GM19372 (cell line): ENCODE measurements around the gene CGGBP1.
"Not testable (repeated sequence)": the region's sequence is repeated elsewhere in the genome, so short reads cannot be mapped to it uniquely, and the experiment has no call there.

ENCODE experiments used
- ATAC-seq: cut with Tn5 transposase; IDR thresholded peaks from one replicate; pipeline ENCODE4 v1.9.1; 2021; ENCODE audit warnings: mild to moderate bottlenecking, low read depth, moderate library complexity; ENCODE audit not compliant: unreplicated experiment

Gene CGGBP1

GRCh38 chr3:88036221-88036620 is 22.6 kb downstream of the CGGBP1 start:
- no peak for ATAC-seq

- ATAC-seq, result no peak
These were observed 24.1 kb downstream of the CGGBP1 start for GRCh38 chr3:88034491-88035275.

DNA sequence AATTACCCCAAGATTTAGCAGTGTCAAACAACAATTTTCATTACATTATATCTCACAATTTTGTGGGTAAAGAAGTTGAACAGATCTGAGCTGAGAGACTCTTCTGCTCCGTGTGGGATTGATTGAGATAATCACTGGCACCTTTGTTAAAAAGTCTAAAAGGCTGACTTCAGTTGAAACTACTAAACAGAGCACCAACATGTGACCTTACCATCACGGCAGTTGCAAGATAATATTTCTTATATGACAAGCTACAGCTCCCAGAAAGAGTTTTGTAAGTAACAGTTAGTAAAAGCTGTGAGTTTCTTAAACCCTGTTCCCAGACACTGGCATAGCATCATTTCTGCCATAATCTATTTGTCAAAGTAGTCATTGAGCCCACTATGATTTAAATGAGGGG is 25.0 kb downstream of the CGGBP1 start:
- ATAC-seq, result no peak

DNA sequence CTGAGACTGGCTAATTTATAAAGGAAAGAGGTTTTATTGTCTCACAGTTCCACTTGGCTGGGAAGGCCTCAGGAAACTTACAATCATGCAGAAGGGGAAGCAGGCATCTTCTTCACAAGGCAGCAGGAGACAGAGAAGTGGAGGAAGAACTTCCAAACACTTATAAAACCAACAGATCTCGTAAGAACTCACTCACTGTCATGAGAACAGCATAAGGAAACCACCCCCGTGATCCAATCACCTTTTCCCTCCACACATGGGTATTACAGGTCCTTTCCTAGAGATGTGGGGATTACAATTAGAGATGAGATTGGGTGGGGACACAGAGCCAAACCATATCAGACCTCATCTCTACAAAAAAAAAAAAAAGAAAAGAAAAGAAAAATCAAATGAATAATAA is 25.7 kb downstream of the CGGBP1 start:
- no peak for ATAC-seq

DNA sequence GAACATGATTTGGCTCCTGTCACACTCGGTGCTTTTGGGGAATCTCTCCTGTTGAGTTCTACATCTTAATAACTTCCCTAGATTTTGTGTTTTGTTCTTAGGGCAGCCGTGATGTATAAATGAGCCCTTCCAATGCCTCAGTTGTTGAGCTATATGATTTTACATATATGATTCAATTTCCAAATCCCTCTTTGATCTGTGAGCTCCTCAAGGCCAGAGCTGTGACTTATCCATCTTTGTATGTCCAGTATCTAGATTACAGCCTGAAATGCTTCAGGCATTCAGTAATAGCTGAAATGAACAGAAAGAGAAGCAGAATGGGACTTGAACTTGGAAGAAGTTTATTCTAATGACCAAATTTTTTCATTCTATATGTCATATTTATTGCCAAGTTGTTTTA is 26.6 kb downstream of the CGGBP1 start:
- peak; percentile 19 for ATAC-seq

- peak; percentile 71 for ATAC-seq
These were observed 27.1 kb downstream of the CGGBP1 start for GRCh38 chr3:88031642-88032077.

GRCh38 chr3:88030210-88030609 is 28.6 kb downstream of the CGGBP1 start:
- ATAC-seq, result no peak

DNA sequence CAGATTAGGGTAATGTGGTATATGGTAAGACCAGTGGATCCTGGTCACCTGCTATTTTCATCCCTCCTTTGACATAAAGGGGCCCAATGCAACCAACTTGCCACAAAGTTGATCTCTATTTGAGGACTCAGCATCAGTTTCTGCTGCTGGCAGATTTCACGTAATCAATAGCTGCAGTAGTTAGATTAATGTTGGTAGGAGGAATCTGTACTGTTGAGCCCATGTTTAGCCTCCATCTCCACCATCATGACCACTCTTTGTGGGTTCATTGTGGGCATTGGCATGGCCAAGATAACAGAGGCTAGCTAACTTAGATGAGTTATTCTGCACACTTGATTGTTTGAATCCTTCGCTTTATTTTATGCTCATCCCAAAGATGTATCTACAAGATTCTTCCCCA is 29.9 kb downstream of the CGGBP1 start:
- no peak for ATAC-seq

- no peak for ATAC-seq
These were observed 33.7 kb downstream of the CGGBP1 start for GRCh38 chr3:88025001-88025552.

GRCh38 chr3:88019024-88019423 is 39.8 kb downstream of the CGGBP1 start:
- ATAC-seq, result peak; percentile 88

- not testable (repeated sequence) for ATAC-seq
These were observed 43.1 kb downstream of the CGGBP1 start for GRCh38 chr3:88015656-88016055.

GRCh38 chr3:88013592-88013991 is 45.2 kb downstream of the CGGBP1 start:
- ATAC-seq, result no peak

- ATAC-seq, result no peak
These were observed 48.0 kb downstream of the CGGBP1 start for GRCh38 chr3:88010810-88011209.

DNA sequence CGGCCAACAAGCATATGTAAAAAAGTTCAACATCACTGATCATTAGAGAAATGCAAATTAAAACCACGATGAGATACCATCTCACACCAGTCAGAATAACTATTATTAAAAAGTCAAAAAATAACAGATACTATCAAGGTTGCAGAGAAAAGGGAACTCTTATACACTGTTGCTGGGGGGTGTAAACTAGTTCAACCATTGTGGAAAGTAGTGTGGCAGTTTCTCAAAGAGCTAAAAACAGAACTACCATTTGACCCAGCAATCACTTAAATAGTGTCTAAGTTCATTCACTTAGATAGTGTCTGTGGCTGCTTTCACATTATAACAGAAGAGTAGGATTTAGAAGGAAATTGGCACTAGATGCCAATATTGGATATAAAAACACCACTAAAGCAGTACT is 49.7 kb downstream of the CGGBP1 start:
- no peak for ATAC-seq

- no peak for ATAC-seq
These were observed 53.7 kb downstream of the CGGBP1 start for GRCh38 chr3:88005066-88005465.

DNA sequence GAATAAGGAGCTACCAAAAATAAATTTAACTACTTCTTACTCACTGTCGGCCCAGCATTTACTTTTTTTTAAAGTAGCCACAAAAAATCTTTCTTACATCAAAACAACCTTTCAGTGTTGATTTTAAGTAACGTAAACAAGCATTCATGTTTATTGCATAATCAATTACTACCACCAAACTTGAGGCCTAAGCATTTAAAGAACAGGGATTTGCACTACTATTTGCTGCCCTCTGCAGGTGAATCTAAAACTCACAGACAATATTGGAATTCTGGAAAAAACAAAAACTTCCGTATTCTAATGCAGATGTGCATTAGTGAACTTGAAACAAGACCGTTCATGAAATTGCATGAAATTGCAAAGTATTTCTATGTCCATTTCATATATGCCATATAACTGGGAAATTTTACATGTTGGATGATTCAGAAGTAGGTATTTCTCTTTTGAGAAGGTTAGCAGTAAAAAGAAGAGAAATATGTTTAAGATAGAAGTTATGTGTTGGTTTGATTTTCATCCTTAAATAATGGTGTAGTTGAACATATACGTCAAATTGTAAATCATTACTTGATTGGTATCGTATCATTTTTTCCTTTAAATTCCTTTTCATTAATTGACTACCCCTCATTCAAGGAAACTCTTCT is 55.6 kb downstream of the CGGBP1 start:
- ATAC-seq, result no peak

- ATAC-seq, result no peak
These were observed 56.4 kb downstream of the CGGBP1 start for GRCh38 chr3:88002448-88002847.
